WI38 (cell line): ENCODE results near the gene ZDHHC22.

ENCODE experiments used
- H3K4me3 ChIP-seq: 2 replicates; pipeline ENCODE4 v1.5.1; 2011; ENCODE audit warnings: low read depth, mild to moderate bottlenecking, control low read depth, low read length
- TF ChIP-seq, protein P1 (sequence below): IDR thresholded peaks from 2 replicates; pipeline ENCODE4 v1.5.1; 2012; ENCODE audit warnings: low read depth, mild to moderate bottlenecking, control low read depth, low read length

ZDHHC22 gene, protein sequence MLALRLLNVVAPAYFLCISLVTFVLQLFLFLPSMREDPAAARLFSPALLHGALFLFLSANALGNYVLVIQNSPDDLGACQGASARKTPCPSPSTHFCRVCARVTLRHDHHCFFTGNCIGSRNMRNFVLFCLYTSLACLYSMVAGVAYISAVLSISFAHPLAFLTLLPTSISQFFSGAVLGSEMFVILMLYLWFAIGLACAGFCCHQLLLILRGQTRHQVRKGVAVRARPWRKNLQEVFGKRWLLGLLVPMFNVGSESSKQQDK

DNA sequence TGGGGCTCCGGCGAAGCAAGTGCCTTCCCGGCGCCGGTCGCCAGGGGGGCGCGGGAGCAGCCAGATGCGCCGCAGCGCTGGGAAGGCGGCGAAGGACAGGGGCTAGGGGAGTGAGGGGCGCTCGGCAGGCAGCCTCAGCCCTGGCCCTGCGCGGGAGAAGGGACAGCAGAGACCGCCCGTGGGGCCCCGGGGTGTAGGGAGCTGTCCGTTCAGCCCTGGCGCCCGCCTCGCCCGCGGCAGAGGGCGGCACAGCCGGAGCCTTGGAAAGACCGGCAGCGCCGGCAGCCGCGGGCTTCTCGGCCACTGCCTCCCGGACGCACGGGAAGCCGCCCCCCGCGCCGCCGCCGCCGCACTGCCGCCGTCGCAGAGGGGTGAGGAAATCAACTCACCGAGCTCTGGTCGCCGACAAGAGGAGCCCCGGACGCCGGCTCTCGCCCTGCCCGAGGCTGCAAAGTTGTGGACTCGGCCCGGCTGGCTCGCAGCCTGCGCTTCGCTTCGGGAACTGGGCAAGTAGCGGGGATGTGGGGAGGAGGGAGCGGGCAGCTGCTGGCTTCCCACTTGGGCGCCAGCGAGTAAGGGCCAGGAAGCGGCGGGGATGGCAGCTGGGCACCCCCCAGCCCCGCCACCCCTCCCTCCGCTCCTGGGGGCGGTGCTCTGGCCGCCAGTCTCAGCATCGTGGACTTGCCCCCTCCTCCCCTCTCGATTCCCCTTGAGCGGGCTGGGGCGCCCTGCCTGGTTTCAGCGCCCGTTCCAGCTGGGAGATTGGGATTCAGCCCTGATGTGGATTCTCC lies at the start of gene ZDHHC22:
TSS of gene ZDHHC22 (minus strand) at position 578 of the 791 bp plus-strand sequence. CDS start 2,053 bp downstream, outside the sequence.
- TF ChIP-seq, protein P1, sequence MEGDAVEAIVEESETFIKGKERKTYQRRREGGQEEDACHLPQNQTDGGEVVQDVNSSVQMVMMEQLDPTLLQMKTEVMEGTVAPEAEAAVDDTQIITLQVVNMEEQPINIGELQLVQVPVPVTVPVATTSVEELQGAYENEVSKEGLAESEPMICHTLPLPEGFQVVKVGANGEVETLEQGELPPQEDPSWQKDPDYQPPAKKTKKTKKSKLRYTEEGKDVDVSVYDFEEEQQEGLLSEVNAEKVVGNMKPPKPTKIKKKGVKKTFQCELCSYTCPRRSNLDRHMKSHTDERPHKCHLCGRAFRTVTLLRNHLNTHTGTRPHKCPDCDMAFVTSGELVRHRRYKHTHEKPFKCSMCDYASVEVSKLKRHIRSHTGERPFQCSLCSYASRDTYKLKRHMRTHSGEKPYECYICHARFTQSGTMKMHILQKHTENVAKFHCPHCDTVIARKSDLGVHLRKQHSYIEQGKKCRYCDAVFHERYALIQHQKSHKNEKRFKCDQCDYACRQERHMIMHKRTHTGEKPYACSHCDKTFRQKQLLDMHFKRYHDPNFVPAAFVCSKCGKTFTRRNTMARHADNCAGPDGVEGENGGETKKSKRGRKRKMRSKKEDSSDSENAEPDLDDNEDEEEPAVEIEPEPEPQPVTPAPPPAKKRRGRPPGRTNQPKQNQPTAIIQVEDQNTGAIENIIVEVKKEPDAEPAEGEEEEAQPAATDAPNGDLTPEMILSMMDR = no peak
- no peak within 1 kb of the TSS for H3K4me3 ChIP-seq

DNA sequence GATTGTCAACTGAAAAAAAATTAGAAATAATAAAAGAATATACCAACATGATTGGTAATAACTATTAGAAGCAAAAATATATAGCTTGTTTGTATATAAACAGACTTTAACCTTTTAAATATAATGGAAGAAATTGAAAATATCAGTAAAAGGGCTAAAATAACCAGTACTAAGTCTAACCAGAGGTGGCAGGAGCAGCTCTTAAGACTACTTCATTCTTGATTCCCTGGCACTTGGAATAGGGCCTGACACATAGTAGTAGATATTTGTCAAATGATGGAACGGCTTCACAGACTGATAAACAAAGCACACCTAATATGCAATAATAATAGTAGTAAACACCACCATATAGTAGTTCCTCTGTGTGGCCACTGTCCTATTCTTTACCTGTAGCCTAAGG lies 49.4 kb upstream of the ZDHHC22 start:
- TF ChIP-seq, protein P1 = no peak
- no peak overlapping the region for H3K4me3 ChIP-seq

DNA sequence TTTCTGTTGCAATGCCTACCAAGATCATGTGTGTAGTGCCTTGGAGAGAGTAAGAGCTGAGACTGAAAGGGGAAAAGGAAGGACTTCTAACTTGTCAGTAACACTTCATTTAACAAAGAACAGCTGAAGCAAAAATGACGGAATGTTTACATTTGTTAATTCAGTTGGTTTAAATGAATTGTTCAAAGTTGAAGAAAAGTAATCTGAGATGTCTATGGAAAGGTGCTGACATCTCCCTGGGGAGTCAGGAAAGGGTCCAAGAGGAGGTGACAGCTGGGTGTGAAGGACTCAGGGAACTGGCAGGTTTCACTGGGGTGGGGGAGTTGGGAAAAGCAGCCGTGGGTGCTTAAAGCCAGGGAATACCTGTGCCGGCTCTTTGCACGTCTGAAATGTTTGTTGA lies 47.9 kb upstream of the ZDHHC22 start:
- TF ChIP-seq, protein P1 = no peak
- no peak overlapping the region for H3K4me3 ChIP-seq

DNA sequence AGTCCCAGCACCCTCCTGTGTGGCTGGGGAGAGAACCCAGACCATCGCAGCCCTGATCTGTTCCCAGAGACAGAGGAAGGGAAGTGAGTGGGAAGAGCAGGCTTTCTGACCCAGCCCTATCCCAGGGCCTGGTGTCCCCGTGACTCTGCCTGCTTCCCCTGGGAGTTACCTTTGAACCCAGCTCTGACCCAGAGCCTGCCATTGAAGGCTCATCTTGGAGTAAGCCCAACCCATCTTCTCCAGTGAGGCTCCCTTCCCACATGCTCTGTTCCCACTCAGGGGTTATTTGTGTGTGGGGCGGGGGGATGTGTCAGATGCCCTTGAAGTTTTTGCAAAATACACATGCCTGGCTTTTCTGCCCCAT lies 46.0 kb upstream of the ZDHHC22 start:
- no peak overlapping the region for H3K4me3 ChIP-seq
- TF ChIP-seq, protein P1 = no peak

DNA sequence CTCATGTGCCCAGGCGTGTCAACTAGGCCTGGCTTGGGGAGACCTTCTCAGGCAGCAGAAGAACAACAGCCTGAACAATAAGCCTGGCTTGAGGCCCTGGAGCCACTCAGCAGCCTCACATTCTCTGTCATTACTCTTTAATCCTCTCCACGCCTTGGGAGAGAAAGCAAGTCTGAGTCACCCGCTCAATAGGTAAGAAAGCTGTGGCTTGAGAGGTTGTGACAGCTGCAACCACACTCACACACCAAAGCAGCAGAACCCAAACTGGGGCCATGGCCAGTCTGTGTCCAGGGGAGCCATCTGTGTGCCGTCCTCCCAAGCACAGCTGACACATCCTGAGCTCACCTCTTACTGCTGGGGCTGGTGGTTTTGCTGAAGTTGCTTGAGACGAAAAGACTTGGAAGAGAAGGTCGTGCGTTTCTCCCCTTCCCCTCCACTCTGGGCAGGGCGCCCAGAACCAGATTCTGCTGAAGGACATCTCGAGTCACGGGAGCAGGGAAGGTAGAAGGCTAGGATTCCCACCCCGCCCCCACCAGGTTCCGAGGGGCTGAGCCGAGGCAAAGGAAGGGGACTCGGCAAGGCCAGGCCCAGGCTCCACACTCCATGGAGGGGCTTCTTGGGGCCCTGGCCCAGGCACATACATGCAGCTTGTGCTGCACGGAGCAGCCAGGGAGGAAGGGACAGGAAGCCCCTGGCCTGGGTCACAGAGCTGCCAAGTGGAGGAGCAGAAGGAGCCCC lies 45.5 kb upstream of the ZDHHC22 start:
- TF ChIP-seq, protein P1 = no peak
- H3K4me3 ChIP-seq = no peak overlapping the region

DNA sequence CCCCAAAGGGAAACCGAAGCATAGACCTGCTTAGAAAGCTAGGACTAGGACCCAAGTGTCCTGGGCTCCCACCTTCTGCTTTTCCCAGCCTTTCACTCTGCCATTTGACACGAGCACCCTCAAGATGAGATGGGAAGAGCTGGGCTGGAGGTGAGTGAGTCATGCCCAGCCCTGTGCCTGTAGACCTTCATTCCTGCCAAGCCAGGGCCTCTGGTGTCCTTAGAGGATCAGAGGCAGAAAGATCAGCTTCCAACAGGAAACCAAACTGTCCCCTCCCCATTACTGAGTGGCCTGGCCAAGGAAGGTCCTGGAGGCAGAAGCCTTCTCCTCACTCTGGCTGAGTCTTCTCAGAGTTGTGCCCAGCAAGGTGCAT lies 43.5 kb upstream of the ZDHHC22 start:
- no peak overlapping the region for H3K4me3 ChIP-seq
- TF ChIP-seq, protein P1 = no peak
